IPS DF 4.7 (cell line): ENCODE results near the gene CLIC5.

Experiments used
- DNase-seq: peaks from one replicate; pipeline ENCODE4 v3.0.0-alpha.2; 2013; ENCODE audit warnings: low spot score; ENCODE audit errors: extremely low read depth

CLIC5 gene

DNA sequence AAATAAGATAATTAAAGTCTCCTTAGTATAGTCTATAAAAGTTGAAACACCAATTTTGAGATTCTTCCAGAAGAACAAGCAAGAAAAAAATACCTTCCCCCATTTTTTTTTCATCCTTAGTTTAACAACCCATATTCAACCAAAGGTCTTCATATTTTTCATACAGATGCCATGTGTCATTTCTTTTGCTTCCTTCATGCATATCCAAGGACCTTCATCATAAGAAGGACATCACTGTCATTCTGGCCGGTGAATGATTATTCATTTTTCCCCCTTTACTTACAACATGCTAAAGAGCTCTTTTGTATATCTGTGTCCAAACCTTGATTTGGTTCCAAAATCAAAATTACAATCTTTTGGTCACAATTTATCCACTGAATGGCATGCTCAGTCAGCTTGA lies 21.3 kb upstream of the CLIC5 start:
- no peak for DNase-seq

DNA sequence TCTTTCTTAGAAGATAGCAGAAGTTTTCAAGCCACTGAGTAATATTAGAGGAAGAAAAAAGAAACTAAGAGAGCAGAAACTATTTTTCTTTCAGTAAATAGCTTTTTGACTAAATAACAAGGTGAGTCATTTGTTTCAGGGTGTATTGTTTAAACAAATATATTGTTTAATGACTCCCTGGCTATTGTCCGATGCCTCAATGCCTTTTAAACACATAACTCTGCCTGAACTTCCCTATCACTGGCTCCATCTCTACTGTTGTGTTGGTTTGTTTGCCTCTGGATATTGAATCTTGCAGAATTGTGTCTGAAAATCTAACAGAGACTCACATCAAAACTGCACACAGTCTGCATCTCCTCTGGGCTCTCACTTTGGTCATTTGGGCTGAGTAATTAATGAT lies 19.6 kb upstream of the CLIC5 start:
- no peak for DNase-seq

DNA sequence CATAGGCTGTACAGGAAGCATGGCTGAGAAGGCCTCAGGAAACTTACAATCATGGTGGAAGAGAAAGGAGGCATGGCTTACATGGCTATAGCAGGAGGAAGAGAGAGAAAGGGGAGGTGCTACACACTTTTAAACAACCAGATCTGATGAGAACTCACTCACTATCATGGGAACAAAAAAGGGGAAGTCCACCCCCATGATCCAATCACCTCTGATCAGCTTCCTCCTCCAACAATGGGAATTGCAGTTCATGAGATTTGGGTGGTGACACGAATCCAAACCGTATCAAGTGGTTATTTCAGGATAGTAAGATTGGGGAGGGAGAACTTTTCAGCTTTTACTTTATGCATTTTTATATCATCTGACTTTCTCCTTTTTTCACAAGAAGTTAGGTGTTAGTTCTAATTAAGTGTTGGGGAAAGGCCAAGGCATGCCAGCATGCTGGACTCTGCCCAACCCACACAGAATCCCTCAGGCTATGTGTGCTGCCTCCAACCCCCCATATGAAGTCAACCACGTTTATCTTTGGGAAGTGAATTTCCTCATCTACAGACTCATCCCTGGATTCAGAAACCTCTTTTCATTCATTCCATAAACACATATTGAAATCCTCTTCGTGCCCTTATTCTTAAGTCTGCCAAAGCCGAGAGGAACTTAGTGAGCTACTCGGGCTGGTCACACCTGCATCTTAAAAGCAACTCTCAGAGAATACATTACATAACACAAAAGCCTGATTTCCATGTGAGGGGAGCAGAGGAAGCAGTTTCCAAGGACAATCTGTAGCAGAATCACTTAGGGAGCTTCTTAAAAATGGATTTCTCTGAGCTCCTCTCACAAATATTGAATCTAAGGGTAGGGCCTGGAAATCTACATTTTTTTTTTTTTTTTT lies 16.7 kb upstream of the CLIC5 start:
- DNase-seq, result no peak

DNA sequence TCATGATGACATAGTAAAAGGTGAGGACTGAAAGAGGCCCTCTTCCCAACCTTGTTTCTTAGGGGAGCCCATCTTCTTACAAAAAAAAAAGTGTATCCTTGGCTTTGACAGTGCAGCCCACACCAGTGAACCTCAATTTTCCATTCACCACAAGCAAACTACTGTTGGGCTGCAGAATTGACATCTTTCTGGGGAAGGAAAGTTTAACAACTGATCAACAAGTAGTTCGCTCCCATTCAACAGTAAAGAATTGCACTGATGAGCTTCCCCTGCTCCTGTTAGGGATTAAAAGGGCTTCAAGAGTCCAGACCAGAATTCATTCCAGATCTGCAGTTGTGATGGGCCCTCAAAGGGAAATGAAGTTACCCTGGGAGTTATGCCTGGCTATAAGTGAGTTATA lies 13.9 kb upstream of the CLIC5 start:
- DNase-seq, result no peak

DNA sequence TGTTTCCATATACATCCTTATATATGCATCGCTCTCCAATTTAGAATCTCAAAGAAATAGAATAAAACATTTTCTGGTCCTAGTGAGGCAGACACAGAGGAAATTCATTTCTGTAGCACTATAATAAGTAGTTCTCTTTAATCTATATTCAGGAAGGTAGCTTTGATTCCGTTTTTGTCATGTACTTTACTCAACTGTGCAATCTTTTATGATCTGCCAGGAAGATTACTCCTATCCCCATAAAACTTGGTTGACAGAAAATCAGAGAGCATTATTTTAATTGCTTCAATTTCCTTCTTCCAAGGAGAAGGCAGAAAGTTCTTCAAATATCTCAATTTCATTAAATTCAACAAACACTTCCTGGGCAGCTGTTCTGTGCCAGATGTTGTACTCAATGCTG lies 10.6 kb upstream of the CLIC5 start:
- no peak for DNase-seq

DNA sequence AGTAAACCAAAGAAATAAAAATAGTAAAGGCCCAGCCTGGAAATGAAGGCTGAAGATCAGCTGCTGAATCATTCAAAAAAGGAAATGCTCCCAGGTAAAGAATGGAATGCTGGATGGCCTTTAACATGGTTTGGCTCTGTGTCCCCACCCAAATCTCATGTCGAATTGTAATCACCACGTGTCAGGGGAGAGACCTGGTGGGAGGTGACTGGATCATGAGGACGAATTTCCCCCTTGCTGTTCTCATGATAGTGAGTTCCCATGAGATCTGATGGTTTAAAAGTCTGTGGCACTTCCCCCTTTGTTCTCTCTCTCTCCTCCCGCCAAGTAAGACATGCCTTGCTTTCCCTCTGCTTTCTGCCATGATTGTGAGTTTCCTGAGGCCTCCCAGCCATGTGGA lies 9.9 kb upstream of the CLIC5 start:
- DNase-seq, result no peak

DNA sequence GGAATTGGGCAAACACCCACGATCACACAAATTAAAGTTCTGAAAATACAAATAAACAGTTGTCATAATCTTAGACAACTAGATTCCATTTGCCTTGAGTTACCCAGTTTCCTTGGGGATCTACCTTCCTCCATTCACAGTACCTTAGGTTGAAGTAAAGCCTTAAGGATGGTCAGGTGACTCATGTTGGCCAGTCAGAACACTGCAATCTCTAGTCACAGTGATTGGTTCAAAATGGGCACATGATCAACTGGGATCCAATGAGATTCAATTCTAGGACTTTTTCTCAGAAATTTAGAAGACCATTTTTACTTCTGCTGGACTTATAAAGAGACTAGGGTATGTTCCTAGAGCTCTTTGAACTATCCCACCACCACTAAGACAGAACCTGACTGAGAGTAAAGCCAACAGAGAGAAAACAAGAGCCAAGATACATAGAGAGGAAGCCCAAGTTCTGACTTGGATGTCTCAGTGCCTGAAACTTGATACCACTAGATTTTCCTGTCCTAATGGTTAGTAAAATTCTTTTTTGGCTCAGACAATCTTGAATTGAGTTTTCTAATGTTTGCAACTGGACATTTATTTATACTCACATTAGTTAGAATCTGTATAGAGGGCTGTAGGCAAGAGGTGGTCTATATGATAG lies 8.6 kb upstream of the CLIC5 start:
- no peak for DNase-seq

DNA sequence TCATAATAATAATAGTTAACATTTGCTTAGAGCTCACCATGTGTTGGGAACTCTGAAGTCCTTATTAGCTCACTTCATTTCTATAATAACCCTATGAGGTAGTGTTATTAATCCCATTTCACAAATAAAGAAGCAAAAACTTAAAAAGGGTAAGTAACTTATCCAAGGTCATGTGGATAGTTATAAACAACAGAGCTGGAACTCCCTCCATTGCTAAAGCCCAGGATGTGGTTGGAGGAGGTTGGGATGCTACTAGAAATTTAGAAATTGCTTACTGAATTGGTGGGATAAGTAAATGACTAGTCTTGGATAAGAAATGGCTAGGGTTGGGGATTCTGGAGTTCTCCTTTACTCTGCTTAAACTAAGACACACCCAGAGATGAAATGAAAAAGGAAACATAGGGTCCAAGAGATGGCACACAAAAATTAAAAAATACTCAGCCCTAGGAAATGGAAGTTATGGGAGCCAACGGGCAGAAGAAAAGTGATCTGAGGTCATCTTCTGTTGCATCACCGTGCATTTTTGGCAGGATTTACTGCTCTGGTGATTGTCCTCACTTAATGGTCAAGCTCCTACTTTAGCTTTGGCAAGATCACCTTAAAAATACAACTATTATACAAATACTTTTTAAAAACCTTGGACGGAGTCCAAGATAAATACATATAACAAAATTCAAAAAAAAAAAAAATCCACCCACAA lies 7.7 kb upstream of the CLIC5 start:
- DNase-seq, result no peak

DNA sequence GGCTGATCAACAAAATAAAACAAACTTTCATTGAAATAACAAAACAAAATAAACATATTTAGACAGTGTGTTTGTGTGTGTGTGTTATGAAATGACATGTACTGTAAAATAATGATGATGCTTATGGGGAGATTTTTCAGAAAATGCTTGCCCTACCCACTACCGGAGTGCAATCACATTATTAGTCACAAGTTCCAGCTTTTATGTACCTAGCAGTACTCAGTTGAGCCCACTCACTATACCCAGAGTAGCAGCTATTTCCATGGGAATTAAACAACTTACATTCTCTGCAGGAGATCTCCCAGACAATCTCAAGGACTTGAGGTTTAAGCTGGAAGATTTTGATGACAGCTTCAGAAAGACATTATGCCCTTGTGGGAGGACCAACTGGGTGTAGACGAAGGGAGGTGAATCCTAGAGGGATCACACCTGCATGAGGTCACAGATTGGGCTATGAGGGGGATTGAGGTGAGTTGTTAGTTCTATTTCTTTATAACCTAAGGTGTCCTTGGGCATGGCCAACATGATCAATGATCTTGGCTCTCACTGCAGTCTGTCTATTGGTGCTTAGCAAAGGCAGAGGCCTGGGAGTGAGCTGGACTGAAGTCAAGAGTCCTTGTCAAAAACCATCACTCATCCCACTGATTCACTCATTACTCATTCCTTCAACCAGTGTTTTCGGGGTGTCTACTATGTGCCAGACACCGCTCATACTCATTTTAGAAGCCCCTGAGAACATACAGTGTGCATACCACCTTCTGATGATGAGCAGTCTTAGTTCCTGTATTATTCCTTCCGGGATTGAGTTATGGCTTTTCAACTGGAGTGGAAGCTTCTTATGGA lies 6.7 kb upstream of the CLIC5 start:
- no peak for DNase-seq

DNA sequence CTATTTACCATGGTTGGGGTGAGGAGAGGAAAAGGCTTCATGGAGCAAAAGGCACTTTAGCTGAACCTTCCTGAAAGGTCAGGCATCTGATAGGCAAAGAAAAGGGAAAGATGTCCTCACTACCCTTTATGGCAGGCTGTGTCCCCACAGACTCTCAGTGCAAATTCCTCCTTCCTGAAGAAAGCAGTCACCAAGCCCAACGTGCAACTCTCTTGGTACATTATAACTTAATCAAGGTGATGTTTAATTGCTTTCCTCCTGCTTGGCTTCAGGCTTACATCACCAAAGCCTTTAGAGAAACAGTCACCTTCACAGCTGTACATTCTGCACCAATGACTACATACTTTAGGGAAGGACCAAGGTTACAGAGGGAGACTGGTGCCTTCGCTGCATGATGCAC lies 2.1 kb upstream of the CLIC5 start:
- DNase-seq, result no peak

DNA sequence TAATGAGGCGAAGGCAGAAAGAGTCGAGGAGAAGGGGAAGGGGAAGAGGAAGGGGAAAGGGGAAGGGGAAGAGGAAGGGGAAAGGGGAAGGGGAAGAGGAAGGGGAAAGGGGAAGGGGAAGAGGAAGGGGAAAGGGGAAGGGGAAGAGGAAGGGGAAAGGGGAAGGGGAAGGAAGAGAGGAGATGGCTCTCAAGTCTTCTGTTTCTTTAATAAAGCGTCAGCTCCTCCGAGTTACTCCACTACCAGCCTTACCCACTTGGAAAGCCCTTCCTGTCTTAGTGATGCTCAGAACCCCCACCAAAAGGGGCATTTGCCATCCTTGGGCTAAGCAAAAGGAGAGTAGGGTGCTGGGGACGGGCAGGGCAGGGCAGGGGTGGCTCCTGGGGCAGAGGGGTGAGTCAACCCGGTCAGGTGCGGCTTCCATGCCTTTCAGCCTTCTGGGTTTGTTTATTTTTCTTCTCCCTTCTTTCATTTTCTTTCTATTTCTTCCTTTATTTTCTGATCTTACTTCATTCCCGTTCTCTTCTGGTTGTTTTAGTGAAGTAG lies 476 bp upstream of the CLIC5 start:
- no peak for DNase-seq

DNA sequence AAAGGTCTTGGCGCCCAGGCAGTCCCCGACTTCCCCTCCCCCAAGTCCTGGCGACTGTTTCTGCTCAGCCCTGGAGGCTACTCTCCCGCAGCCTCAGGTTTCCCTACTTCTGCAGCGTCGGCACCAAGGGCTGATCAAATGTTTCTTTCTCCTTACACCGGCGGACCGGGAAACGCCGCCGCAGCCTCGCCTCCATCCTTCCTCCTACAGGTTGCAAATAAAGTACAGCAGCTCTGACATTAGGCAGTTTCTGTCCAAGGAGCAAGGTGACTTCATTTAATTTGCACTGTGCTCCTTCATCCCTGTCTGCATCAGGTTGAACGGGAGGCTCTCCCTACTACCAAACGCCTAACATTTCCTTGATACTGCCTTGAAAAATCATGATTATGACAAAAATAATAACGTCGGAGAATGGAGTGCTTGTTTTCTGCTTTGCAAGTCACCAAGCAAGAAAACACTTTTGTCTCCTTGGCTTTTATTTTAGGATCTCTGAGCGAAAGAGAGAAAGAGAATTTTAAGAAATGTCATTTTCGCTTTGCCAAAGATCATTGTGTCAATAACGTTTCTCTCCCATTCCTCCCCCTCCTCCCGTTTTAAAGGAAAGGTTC lies 1.0 kb downstream of the CLIC5 start:
- DNase-seq, result no peak

DNA sequence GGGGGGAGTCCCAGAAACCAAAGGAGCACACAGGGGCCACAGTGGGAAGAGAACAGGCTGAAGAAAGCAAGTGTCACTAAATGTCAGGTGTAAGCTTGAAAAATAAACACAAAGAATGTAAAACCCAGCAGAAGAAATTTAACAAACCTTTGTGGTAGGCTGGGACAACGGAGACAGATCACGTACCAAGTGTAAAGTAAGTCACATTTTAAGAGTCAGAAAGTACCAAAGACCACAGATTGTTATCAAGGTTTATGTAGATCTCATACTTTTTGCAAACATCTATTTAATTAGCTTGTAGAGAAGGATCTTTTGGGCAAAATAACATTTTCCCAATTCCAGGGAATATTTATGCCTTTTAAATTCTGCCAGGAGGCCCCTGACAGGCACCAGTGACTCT lies 1.6 kb downstream of the CLIC5 start:
- DNase-seq, result no peak

DNA sequence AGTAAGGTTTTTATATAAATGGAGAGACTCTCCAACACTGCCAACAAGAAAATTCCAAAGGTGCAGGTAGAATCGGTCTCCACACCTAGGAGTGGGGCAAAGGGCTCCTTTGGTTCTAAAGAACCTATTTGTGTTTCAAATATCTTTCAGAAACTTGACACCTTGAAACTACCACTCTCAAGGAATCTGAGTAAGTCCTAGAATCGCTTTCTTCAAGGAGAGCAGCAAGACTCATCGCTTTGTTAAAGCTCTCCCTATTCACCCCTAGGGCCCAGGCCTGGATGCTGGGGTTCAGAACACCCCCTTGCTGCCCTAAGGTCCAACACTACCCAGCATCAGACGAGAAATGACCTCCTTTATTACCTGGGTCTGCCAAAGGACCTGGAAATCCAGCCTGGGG lies 2.0 kb downstream of the CLIC5 start:
- no peak for DNase-seq

DNA sequence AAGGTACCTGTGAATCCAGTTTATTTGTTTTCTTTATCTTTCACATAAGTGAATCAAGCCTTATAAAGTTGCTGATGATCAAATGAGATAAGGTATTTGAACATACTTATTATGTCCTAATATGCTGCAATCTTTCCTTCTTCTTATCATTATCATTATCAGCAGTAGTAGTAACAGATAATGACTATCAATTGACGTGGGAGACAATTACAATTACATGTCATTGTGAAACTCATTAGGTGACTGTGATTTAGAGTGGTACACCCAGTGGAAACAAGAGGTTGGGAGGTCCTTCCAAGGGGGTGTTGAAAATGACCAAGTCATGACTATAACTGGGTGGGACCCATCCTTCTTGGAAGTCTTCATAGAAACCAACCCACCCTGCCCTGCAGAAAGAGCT lies 2.8 kb downstream of the CLIC5 start:
- DNase-seq, result no peak

DNA sequence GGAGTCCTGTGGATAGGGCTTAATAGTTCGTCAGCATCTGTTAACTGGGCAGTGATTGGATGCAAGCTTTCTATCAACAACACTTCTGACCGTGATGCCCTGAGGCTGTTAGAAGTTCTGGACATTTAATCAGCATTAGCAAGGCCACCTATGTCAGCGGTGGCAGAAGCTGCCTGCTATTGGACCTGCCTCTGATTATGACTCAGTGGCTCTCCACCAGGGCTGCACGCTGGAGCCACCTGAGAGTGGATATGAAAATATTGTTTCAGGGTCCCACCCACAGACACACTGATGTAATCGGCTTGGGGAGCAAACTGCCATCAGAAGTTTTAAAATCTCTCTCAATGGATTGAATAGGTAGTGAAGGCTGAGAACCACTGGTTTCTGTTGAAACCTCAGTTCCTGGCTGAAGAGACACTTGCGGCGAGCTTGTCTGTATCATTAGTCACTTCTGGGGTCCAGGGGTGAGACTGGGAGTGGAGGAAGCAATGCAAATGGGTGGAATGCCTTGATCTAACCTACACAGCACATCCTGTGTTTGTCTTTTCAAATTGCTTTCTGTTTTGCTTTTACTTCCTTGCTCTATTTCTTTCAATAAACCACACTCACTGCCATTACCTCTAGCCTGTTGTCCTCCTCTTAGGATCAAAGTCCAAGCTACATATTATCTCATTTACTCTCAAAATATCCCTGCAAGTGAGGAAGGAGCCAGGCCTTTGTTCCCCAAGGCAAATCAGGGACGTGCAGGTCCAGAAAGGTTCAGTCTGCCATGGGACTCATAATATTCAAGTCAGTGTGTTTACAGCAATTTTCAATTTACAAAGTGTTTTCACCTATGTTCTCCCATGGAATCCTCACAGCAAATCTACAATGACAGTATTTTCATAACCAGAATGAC lies 4.2 kb downstream of the CLIC5 start:
- DNase-seq, result no peak

DNA sequence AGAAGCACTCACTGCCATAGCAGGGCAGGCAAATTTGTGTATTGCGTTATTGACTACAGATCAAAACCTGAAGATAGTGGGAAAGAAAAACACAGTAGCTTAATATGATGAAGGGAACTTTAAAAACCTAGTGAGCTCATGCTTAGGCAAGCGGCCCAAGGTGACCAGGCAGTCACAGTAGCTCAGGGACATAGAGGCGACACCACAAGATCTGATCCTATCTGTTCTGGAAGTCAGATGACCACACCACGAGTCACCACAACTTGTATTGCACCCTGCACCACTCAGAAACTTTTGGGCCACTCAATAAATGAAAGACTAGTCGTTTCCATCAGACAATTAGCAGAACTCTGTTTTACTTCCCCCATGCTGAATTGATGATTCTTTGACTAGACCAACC lies 4.9 kb downstream of the CLIC5 start:
- DNase-seq, result no peak

DNA sequence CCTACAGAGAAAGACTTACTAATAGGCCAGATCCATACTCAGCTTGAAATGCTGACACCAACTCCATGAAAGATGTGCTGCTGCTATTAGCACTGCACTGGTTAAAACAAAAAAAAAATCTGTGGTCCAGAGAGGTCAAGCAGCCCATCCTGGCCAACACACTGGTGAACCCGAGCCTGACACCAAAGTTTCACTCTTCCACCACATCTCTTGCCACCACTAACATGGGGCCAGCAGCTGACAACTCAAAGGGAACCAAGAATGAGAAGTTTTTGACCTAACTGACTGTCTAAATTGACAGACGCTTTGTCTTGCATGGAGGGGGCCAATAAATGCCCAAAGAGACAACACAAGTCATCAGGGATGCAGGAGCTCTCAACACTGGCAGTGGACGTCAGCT lies 5.4 kb downstream of the CLIC5 start:
- DNase-seq, result no peak

DNA sequence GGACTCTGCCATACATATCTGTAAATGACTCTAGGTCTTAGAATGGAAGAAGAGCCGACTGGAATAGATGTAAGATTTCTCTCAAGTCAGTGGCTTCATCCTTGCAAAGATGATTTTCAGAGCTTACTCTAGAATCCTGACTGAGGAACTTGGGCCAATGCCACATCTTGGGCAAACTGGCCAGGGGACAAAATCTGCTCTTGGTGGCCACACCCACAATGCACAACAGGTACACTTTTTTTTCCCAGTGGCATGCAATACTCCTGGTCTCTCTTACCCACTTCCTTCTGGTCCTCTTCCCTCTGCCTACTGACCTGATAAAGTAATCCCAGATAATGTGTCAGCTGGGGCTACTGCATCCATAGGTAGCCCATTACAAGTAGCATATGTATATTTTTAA lies 13.4 kb downstream of the CLIC5 start:
- DNase-seq, result no peak

DNA sequence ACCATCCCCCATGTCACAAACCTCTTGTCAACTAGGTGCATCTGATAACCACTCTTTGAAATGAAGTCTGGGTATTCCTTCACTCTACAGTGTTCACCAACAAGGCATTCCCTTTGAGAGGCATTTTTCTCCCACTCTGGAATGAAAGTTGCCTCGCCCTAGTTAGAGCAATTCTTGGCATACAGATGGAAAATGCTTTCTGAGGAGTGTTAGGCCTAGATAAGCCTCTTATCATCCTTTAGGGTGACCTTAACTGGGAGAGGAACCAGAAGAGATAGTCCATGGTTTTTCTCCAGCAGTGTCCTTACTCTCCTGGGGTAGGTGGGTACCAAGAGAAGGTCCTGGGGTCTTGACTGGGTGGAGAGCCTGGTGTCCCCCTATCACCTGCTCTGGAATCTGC lies 14.8 kb downstream of the CLIC5 start:
- DNase-seq, result no peak
